ENCODE measurements around the gene ISLR. TPM values are rescaled to one million over a fixed set of nuclear protein-coding genes. Genes with fewer than 3 reads are reported as not detected.

ISLR gene
- total and polyA plus RNA-seq, 2 of the 8 experiments (the other 6 are each of a cell fraction or from before 2014, with no cell fraction given): 0.29 to 0.35 TPM

- Histone ChIP-seq H3K4me1 (replicated peaks in 1 of 4; ENCODE audit: control insufficient read depth in 3 of 4, insufficient read depth in 4 of 4, low read length in 3 of 4) (peaks cover 0 to 49% (median 33%) of the 10 kb centered on the region in 4 experiments; a peak in 6 of 7 replicates), H2BK20ac (ENCODE audit: low read length) (peak overlapping the region; percentile 95), H3K9ac (replicated peaks in 1 of 4; ENCODE audit: extremely low read depth in 1 of 4, low read depth in 3 of 4, low read length in 3 of 4) (no peak overlapping the region), H3K27ac (ENCODE audit: low read depth, low read length) (no peak overlapping the region), H3K79me1 (ENCODE audit: low read depth, low read length) (peaks cover 3% of the 10 kb centered on the region; the same call in 1 of the 2 replicates), H2BK12ac (ENCODE audit: low read depth, low read length) (0 out of 2 replicates have a peak overlapping the region, but pooled peaks have one; percentile 62), H2BK15ac (ENCODE audit: low read length) (peak overlapping the region; percentile 88; the same call in 1 of the 2 replicates), H4K5ac (ENCODE audit: insufficient read length, low read depth, low read length) (no peak overlapping the region), H3K36me3 (ENCODE audit: control insufficient read depth in 2 of 4, insufficient read depth in 4 of 4, low read length in 3 of 4) (no peaks in the 10 kb centered on the region), H3K4me3 (ENCODE audit: extremely low read depth in 1 of 4, insufficient read depth in 2 of 4, low read depth in 3 of 4, low read length in 4 of 4) (peak overlapping the region in 1 of 4 experiments; percentile 4; a peak in 1 of 8 replicates), H4K91ac (replicated peaks; ENCODE audit: insufficient read length, low read length) (peak overlapping the region; percentile 59), H4K20me1 (replicated peaks in 1 of 2; ENCODE audit: control insufficient read depth in 1 of 2, insufficient read depth in 2 of 2, low read length in 2 of 2) (no peaks in the 10 kb centered on the region), H3K23me2 (ENCODE audit: low read depth, low read length) (peaks cover 4% of the 10 kb centered on the region; the same call in 1 of the 2 replicates), H3K18ac (ENCODE audit: extremely low read depth, low read length) (peak overlapping the region; percentile 81; the same call in 1 of the 2 replicates), H3K14ac (ENCODE audit: insufficient read length) (no peak overlapping the region), H3K27me3 (replicated peaks in 1 of 4; ENCODE audit: control insufficient read depth in 3 of 4, extremely low read depth in 1 of 4, insufficient read depth in 3 of 4, low read length in 3 of 4) (peaks cover 0 to 7% (median 4%) of the 10 kb centered on the region in 4 experiments; a peak in 2 of 7 replicates), H2BK120ac (replicated peaks; ENCODE audit: low read depth, low read length) (peak overlapping the region; percentile 67), H3K4ac (replicated peaks; ENCODE audit: insufficient read length, low read depth, low read length) (peak overlapping the region; percentile 23), H3K79me2 (ENCODE audit: control insufficient read depth in 1 of 2, insufficient read depth in 2 of 2, low read length in 2 of 2) (0 out of 4 replicates have a peak, but pooled peaks cover 0 to 4% of the 10 kb centered on the region in 2 experiments), H2BK5ac (ENCODE audit: low read depth, low read length) (peak overlapping the region; percentile 37; the same call in 1 of the 2 replicates), H4K8ac (ENCODE audit: extremely low read depth, insufficient read depth, low read length) (peak overlapping the region; percentile 36), H2AFZ (ENCODE audit: low read length) (no peak overlapping the region), H3K9me3 (ENCODE audit: insufficient read depth in 2 of 2, low read depth in 1 of 2, low read length in 1 of 2) (no peaks in the 10 kb centered on the region), H3K23ac (ENCODE audit: insufficient read length) (no peak overlapping the region), H3K56ac (replicated peaks; ENCODE audit: insufficient read length, low read depth, low read length) (no peak overlapping the region), H2AK5ac (ENCODE audit: low read depth, low read length) (peak overlapping the region; percentile 94; the same call in 1 of the 2 replicates), H3K4me2 (ENCODE audit: insufficient read depth in 1 of 2, low read depth in 2 of 2, low read length in 2 of 2) (peak overlapping the region; percentile 77 to 91)
- WGBS, 2 experiments (ENCODE audit: extremely low coverage in 1 of 2, insufficient coverage in 1 of 2, insufficient read length in 1 of 2, insufficient replicate concordance in 2 of 2, low coverage in 1 of 2, low lambda C conversion rate in 2 of 2, missing lambda C conversion rate in 1 of 2): 71% methylated on average over 7 of the region's 8 CpGs; no CpG with 5 or more reads in 1 of the 2 experiments
- no peak for DNase-seq (ENCODE audit: low read depth in 1 of 2, low spot score in 2 of 2)
- ChIA-PET CTCF (ENCODE audit: partially characterized antibody) (interaction anchor here (1.0 to 6.1 kb wide), 18 partner anchors 8 to 121 kb away, joined by 3 to 38 read pairs (median 6); partner anchors contain the start of genes ISLR and ISLR2), POLR2A (ENCODE audit: partially characterized antibody) (interaction anchor here (1.2 to 7.3 kb wide), 5 partner anchors 12 to 115 kb away, joined by 3 to 76 read pairs (median 44); no protein-coding TSS in a partner anchor)
- no peak for FAIRE-seq
- TF ChIP-seq RXRA (IDR thresholded peaks at IDR 0.05; ENCODE audit: insufficient read depth, low read depth, low read length) (no peak), JUND (IDR thresholded peaks at IDR 0.05; ENCODE audit: low read length) (no peak), TBP (IDR thresholded peaks at IDR 0.05; ENCODE audit: low read depth, low read length) (no peak), KDM5A (IDR thresholded peaks at IDR 0.05; ENCODE audit: low read length) (no peak), ATF2 (IDR thresholded peaks at IDR 0.05; ENCODE audit: low read length) (no peak), POLR2A (IDR thresholded peaks at IDR 0.05; ENCODE audit: control extremely low read depth in 1 of 2, low read depth in 2 of 2, low read length in 2 of 2) (no peak), BCL11A (IDR thresholded peaks at IDR 0.05; ENCODE audit: low read depth in 2 of 2, low read length in 2 of 2) (no peak), BRCA1 (IDR thresholded peaks at IDR 0.05; ENCODE audit: low read depth, low read length) (no peak), SP4 (IDR thresholded peaks at IDR 0.05; ENCODE audit: low read length) (no peak), TEAD4 (IDR thresholded peaks at IDR 0.05; ENCODE audit: low read depth, low read length) (no peak)
- TF ChIP-seq, protein P1, sequence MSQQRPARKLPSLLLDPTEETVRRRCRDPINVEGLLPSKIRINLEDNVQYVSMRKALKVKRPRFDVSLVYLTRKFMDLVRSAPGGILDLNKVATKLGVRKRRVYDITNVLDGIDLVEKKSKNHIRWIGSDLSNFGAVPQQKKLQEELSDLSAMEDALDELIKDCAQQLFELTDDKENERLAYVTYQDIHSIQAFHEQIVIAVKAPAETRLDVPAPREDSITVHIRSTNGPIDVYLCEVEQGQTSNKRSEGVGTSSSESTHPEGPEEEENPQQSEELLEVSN (IDR thresholded peaks at IDR 0.05): no peak
These were observed 27.4 kb downstream of the ISLR start for GRCh38 chr15:74200871-74201419.

All from H1 (cell line).